Measurements from ENCODE around the gene DYNC2I2.
A peak's percentile ranks its signal among the peaks of the same experiment; 100 is the strongest.
"Not testable (repeated sequence)": the region's sequence is repeated elsewhere in the genome, so short reads cannot be mapped to it uniquely, and the experiment has no call there.

The DYNC2I2 gene

DNA sequence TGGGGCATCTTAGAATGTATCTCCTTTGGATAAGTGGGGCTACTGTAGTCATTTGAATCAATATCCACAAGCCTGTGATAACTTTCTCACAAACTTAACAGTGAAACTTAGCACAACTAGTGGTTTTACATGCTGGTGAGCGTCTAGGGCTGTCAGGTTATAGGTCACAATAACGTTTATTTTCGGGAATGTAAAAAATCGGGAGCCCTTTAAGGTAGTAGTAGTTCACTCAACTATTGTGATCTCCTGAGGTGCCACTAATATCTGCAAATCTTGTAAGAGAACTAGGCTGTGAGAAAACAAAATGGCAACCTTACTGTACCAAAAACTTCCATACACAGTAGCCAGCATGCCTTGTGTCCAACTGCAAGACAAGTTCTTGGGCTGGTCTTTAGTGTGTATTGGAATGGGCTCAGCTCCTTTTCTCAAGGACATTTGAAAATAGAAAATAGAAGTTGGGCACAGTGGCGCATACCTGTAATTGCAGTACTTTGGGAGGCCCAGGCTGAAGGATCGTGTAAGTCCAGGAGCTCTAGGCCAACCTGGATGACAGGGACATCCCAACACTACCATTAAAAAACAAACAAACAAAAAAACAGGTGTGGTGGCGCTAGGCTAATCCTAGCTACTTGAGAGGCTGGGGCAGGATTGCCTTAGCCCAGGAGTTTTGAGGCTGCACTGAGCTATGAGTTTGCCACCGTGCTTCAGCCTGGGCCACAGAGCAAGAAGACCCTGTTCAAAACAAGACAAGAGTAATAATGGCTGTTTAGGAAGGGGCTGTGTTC lies 40.5 kb upstream of the DYNC2I2 start:
- no peak overlapping the region for H3K4me2 ChIP-seq (ENCODE audit: low read depth, low read length, poor library complexity, severe bottlenecking)
- no peak overlapping the region for H3K4me3 ChIP-seq (ENCODE audit: insufficient read depth, low read length, poor library complexity, severe bottlenecking)
- H3K36me3 ChIP-seq (ENCODE audit: low read length): peaks cover 37% of the 10 kb centered on the region
- H3K27ac ChIP-seq (ENCODE audit: low read depth, low read length): peak overlapping the region; percentile 22; the same call in 1 of the 2 replicates
- peaks cover 66% of the 10 kb centered on the region for H3F3A ChIP-seq (ENCODE audit: insufficient read depth)
- H3K9me3 ChIP-seq (ENCODE audit: insufficient read depth, low read length): no peaks in the 10 kb centered on the region
- H3K79me2 ChIP-seq (ENCODE audit: insufficient read depth, low read length): peaks cover 15% of the 10 kb centered on the region; the same call in 1 of the 2 replicates
- peaks cover 12% of the 10 kb centered on the region for H4K20me1 ChIP-seq (ENCODE audit: low read depth, low read length)
- H3K9ac ChIP-seq (ENCODE audit: low read length): no peak overlapping the region
- no peaks in the 10 kb centered on the region for H3K27me3 ChIP-seq (ENCODE audit: low read length)
- no peak for TF ChIP-seq EZH2phosphoT487 (conservative IDR thresholded peaks at IDR 0.05; ENCODE audit: low read length)
- no peaks in the 10 kb centered on the region for H3K9me2 ChIP-seq (replicated peaks; ENCODE audit: insufficient read depth, low read length)
- no peak overlapping the region for H2AFZ ChIP-seq (ENCODE audit: low read depth, low read length, severe bottlenecking)

DNA sequence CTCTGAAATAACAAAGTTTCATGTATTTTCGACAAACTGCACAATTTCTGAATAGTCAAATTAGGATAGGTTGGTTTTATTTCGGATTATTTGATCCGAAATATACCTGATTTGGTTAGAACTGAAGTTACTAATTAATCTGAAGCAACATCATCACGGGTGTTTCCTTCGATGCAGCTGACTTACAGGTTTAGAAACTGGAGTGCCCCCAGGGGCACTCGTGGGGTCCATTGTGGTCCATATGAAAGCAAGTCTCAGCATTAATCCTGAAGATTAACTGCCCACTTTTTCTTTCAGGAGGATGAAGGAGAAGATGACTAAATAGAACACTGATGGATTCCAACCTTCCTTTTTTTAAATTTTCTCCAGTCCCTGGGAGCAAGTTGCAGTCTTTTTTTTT lies 37.7 kb upstream of the DYNC2I2 start:
- no peak overlapping the region for H3K4me3 ChIP-seq (ENCODE audit: insufficient read depth, low read length, poor library complexity, severe bottlenecking)
- no peak overlapping the region for H3K27ac ChIP-seq (ENCODE audit: low read depth, low read length)
- H3K27me3 ChIP-seq (ENCODE audit: low read length): no peaks in the 10 kb centered on the region
- no peaks in the 10 kb centered on the region for H3K9me3 ChIP-seq (ENCODE audit: insufficient read depth, low read length)
- H3F3A ChIP-seq (ENCODE audit: insufficient read depth): peaks cover 76% of the 10 kb centered on the region
- H4K20me1 ChIP-seq (ENCODE audit: low read depth, low read length): peaks cover 22% of the 10 kb centered on the region
- H3K4me2 ChIP-seq (ENCODE audit: low read depth, low read length, poor library complexity, severe bottlenecking): no peak overlapping the region
- H2AFZ ChIP-seq (ENCODE audit: low read depth, low read length, severe bottlenecking): no peak overlapping the region
- H3K79me2 ChIP-seq (ENCODE audit: insufficient read depth, low read length): peaks cover 37% of the 10 kb centered on the region
- peaks cover 55% of the 10 kb centered on the region for H3K36me3 ChIP-seq (ENCODE audit: low read length)
- H3K9ac ChIP-seq (ENCODE audit: low read length): no peak overlapping the region
- TF ChIP-seq EZH2phosphoT487 (conservative IDR thresholded peaks at IDR 0.05; ENCODE audit: low read length): no peak
- TF ChIP-seq, protein P1, sequence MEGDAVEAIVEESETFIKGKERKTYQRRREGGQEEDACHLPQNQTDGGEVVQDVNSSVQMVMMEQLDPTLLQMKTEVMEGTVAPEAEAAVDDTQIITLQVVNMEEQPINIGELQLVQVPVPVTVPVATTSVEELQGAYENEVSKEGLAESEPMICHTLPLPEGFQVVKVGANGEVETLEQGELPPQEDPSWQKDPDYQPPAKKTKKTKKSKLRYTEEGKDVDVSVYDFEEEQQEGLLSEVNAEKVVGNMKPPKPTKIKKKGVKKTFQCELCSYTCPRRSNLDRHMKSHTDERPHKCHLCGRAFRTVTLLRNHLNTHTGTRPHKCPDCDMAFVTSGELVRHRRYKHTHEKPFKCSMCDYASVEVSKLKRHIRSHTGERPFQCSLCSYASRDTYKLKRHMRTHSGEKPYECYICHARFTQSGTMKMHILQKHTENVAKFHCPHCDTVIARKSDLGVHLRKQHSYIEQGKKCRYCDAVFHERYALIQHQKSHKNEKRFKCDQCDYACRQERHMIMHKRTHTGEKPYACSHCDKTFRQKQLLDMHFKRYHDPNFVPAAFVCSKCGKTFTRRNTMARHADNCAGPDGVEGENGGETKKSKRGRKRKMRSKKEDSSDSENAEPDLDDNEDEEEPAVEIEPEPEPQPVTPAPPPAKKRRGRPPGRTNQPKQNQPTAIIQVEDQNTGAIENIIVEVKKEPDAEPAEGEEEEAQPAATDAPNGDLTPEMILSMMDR (IDR thresholded peaks at IDR 0.05; ENCODE audit: insufficient read depth, low read length, poor library complexity, severe bottlenecking): no peak
- no peaks in the 10 kb centered on the region for H3K9me2 ChIP-seq (replicated peaks; ENCODE audit: insufficient read depth, low read length)

DNA sequence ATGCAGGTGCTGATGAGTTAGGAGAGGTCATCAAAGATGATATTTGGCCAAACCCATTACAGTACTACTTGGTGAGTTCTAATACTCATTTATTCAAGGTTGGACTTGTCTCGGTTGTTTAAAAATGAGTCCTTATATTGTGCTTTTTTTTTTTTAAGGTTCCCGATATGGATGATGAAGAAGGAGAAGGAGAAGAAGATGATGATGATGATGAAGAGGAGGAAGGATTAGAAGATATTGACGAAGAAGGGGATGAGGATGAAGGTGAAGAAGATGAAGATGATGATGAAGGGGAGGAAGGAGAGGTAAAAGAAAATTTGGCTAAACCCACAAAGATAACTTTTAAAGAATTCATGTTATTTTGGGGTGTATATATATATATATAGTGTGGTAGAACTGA lies 37.1 kb upstream of the DYNC2I2 start:
- not testable (repeated sequence) for H3K9me3 ChIP-seq (ENCODE audit: insufficient read depth, low read length); H3K4me2 ChIP-seq (ENCODE audit: low read depth, low read length, poor library complexity, severe bottlenecking); H3K27me3 ChIP-seq (ENCODE audit: low read length); H3K9me2 ChIP-seq (replicated peaks; ENCODE audit: insufficient read depth, low read length); H3K27ac ChIP-seq (ENCODE audit: low read depth, low read length); H3K4me3 ChIP-seq (ENCODE audit: insufficient read depth, low read length, poor library complexity, severe bottlenecking); H3K9ac ChIP-seq (ENCODE audit: low read length); H2AFZ ChIP-seq (ENCODE audit: low read depth, low read length, severe bottlenecking)
- peaks cover 55% of the 10 kb centered on the region for H3K36me3 ChIP-seq (ENCODE audit: low read length)
- peaks cover 22% of the 10 kb centered on the region for H4K20me1 ChIP-seq (ENCODE audit: low read depth, low read length)
- peaks cover 74% of the 10 kb centered on the region for H3F3A ChIP-seq (ENCODE audit: insufficient read depth)
- peaks cover 37% of the 10 kb centered on the region for H3K79me2 ChIP-seq (ENCODE audit: insufficient read depth, low read length)

DNA sequence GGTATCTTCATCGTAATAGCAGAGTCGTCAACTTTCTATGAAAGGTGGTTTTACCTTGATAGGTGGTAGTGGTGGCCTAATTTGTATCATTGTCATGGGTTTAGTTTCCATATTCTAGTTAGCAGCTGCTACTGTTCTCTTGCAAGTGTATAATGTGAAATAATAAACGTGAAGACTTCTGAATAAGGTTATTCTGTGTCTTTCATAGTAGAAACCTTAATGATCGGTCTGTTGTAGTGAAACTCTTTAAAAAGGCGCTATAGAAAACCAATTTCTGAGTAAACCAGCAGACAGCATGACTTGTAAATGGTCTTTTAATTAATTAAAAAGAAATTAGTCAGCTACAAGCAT lies 34.0 kb upstream of the DYNC2I2 start:
- H3K36me3 ChIP-seq (ENCODE audit: low read length): peaks cover 45% of the 10 kb centered on the region
- peaks cover 67% of the 10 kb centered on the region for H3F3A ChIP-seq (ENCODE audit: insufficient read depth)
- no peaks in the 10 kb centered on the region for H3K27me3 ChIP-seq (ENCODE audit: low read length)

More for the DNA sequence above, 34.0 kb upstream of the DYNC2I2 start:
- H4K20me1 ChIP-seq (ENCODE audit: low read depth, low read length): peaks cover 22% of the 10 kb centered on the region
- no peaks in the 10 kb centered on the region for H3K9me2 ChIP-seq (replicated peaks; ENCODE audit: insufficient read depth, low read length)
- no peak for TF ChIP-seq EZH2phosphoT487 (conservative IDR thresholded peaks at IDR 0.05; ENCODE audit: low read length)
- TF ChIP-seq, protein P1 (IDR thresholded peaks at IDR 0.05; ENCODE audit: insufficient read depth, low read length, poor library complexity, severe bottlenecking): no peak
- H3K9ac ChIP-seq (ENCODE audit: low read length): peak overlapping the region; percentile 91
- H3K4me3 ChIP-seq (ENCODE audit: insufficient read depth, low read length, poor library complexity, severe bottlenecking): peak overlapping the region; percentile 81
- peak overlapping the region; percentile 79 for H3K4me2 ChIP-seq (ENCODE audit: low read depth, low read length, poor library complexity, severe bottlenecking)
- H3K9me3 ChIP-seq (ENCODE audit: insufficient read depth, low read length): no peaks in the 10 kb centered on the region
- H2AFZ ChIP-seq (ENCODE audit: low read depth, low read length, severe bottlenecking): no peak overlapping the region
- peaks cover 66% of the 10 kb centered on the region for H3K79me2 ChIP-seq (ENCODE audit: insufficient read depth, low read length)
- peak overlapping the region; percentile 81 for H3K27ac ChIP-seq (ENCODE audit: low read depth, low read length)
